ENCODE data around the gene CAPZB.

DNA sequence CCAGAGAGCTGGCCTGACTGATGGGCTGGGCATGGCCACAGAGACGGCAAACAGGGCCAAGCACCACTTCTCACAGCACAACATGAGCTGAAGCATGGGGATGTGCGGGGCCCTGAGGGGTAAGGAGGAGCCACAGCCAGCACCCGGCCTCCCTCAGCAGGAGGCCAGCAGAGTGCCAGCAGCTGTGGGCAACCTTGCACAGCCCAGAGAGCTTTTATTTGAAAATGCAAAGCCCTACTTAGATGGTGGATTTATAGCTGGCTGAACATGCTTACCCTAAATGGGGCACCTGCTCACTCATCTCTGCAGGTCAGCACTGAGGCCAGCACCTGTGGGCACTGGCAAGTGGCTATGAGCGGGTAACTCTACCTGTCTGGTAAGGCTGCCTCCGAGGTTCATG lies 129.1 kb downstream of the CAPZB start:
- TF ChIP-seq, protein P1, sequence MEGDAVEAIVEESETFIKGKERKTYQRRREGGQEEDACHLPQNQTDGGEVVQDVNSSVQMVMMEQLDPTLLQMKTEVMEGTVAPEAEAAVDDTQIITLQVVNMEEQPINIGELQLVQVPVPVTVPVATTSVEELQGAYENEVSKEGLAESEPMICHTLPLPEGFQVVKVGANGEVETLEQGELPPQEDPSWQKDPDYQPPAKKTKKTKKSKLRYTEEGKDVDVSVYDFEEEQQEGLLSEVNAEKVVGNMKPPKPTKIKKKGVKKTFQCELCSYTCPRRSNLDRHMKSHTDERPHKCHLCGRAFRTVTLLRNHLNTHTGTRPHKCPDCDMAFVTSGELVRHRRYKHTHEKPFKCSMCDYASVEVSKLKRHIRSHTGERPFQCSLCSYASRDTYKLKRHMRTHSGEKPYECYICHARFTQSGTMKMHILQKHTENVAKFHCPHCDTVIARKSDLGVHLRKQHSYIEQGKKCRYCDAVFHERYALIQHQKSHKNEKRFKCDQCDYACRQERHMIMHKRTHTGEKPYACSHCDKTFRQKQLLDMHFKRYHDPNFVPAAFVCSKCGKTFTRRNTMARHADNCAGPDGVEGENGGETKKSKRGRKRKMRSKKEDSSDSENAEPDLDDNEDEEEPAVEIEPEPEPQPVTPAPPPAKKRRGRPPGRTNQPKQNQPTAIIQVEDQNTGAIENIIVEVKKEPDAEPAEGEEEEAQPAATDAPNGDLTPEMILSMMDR (IDR thresholded peaks at IDR 0.05; ENCODE audit: insufficient read depth, low read length, poor library complexity, severe bottlenecking): no peak
- no peak for TF ChIP-seq EZH2phosphoT487 (conservative IDR thresholded peaks at IDR 0.05; ENCODE audit: low read length)
